Germinal center (tissue), 1 donor: ENCODE results near the gene POFUT2.
"Not testable (repeated sequence)": the region's sequence is repeated elsewhere in the genome, so short reads cannot be mapped to it uniquely, and the experiment has no call there.

Experiments
- DNase-seq: peaks from one replicate; pipeline ENCODE4 v3.0.0; 2012; ENCODE audit warnings: mixed read lengths, low spot score

The POFUT2 gene

GRCh38 chr21:45310459-45310858 is 22.8 kb upstream of the POFUT2 start:
- DNase-seq, result no peak

GRCh38 chr21:45309987-45310381 is 22.3 kb upstream of the POFUT2 start:
- DNase-seq, result no peak

GRCh38 chr21:45309069-45309986 is 21.6 kb upstream of the POFUT2 start:
- DNase-seq, result no peak

- DNase-seq, result no peak
Observed at GRCh38 chr21:45308194-45309068, 20.7 kb upstream of the POFUT2 start.

GRCh38 chr21:45307597-45308158 is 20.0 kb upstream of the POFUT2 start:
- not testable (repeated sequence) for DNase-seq

DNA sequence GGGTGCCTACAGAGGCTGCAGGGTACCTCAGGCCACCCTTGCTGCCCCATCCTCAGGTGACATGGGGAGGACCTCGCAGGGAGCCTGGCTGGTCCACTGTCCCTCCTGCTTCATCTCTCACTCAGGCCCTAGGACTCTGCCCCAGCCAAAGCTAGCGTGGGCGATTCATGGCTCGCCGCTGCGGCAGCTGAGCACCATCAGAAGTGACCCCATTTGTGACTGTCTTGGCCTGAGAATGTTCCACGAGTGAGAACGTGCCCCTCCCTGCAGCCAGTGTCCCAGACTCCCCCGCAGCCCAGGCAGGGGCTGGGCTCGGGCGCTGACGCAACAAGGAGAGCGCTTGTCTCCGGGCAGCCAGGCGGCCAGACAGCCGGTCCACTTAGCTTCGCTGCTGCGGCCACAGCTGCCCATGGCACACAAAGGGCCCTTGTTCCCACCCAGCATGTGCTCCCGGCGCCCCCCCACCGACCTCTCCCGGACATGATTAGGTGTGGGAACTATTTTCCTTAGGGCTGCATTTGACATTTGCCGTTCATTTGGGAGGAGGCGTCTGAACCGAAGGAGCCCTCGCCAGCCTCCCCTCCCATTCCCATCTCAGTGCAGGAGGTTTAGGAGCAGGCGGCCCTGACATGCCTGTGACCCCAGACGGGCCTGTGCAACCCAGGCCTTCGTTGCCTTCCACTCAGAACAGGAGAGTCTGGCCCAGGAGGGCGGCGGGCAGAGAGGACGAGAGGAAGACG is 19.3 kb upstream of the POFUT2 start:
- DNase-seq, result no peak

DNA sequence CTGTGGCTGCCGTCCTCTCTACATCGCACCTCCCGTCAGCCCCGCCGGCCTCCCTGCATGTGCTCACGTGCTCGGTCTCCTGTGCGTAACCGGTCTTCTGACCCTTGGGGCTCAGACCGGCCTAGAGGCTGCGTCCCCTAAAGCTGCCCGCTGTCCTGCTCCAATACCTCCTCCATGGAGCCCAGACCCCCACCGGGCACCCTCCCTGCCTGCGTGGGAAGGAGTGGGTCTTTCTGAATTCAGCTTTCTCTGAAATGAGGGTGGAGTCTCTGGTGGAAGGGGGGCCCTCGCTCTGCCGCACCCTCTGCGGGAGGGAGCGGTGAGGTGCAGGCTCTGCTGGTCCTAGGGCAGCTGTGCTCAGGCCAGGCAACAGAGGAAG is 18.7 kb upstream of the POFUT2 start:
- no peak for DNase-seq

- no peak for DNase-seq
Observed at GRCh38 chr21:45305836-45306235, 18.1 kb upstream of the POFUT2 start.

DNA sequence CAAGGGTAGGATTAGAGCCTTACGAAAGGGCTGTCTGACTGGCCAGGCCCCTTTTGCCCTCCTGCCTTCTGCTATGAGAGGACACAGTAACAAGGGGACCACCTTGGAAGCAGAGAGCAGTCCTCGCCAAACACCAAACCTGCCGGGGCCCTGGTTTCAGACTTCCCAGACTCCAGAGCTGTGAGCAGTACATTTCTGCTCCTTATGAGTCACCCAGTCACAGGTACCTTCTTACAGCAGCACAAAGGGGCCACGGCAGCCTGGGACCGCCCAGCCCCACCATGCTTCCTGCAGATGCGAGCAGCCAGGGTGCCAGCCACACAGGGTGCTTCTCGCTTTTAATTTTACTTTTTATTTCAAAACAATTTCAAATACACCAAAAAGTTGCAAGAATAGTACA is 17.2 kb upstream of the POFUT2 start:
- no peak for DNase-seq

GRCh38 chr21:45304476-45304830 is 16.8 kb upstream of the POFUT2 start:
- DNase-seq, result no peak

GRCh38 chr21:45303751-45304475 is 16.2 kb upstream of the POFUT2 start:
- DNase-seq, result no peak

GRCh38 chr21:45303091-45303615 is 15.5 kb upstream of the POFUT2 start:
- DNase-seq, result no peak

GRCh38 chr21:45302082-45303061 is 14.7 kb upstream of the POFUT2 start:
- no peak for DNase-seq

- no peak for DNase-seq
Observed at GRCh38 chr21:45301521-45302081, 13.9 kb upstream of the POFUT2 start.

DNA sequence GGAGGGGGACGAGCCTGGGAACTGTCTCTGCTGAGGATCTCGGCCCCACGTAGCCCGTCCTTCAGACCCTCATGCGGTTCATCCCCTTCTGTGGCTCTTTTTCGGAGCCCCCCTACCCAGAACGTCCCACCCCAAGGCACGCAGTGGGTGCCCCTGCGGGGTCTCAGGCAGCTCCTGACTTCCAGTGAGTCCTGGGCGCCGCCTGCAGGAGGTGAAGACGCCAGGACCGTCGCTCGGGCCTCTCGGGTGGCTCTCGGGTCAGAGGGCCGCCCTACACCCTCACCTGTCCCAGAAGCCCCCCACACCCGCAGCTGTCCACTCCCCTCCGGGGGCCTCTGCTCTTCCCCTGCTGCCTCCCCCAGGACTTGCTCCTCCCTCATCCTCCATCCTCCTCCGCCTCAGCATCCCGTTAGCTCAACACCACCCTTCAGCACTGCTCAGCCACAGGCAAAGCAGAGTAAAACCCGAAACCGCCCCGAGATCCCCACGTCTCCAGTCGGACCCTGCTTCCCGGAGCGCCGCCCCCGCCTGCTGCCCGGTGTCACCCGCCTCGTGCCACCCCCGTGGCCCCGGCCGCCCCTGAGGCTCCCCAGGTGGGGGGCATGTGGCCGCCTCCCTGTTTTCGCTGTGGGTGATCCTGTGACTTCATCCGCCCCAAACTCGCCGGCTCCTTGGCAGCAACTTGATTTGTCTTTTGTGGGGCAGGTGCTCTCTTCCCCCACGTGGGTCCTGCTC is 13.3 kb upstream of the POFUT2 start:
- no peak for DNase-seq

DNA sequence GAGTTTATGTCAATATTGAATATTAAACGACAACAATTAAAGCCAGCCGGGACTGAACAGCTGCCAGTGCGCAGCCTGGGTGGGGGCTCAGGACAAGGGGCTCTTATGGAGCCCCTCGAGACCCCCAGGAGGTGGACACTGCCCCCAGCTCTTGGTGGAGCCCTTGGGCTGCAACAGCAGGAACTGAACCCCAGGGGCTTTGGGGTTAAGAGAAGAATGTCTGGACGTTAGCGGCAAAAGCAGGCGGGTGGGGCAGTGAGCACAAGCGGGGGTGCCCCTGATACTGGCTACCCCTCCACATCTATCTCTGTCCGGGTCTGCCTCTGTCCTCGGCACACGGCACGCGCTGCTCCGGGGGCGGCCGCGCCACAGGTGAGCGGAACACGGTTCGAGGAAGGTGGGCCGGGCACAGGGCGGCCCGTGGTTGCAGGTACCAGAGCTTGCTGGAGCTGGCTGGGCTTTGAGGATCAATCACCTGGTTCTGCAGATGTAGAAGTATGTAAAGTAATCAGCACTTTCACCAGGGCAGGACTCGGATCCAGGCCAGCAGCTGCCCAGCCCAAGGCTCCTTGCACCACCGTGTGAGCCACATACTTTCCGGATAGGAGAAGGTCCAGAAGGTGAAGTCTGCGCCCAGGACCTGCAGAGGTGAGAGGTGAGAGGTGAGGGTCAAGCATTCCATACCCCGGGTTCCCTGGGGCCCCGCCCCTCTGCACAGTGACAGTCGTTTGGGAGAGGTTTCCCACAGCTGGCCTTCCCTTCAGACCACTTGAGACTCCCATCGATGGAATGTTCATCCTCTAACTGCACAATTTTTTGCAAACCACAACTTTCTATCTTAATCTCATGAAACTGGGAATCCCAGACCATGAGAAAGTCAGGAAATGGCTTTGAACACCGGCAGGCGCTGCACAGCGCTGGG is 12.4 kb upstream of the POFUT2 start:
- DNase-seq, result no peak

DNA sequence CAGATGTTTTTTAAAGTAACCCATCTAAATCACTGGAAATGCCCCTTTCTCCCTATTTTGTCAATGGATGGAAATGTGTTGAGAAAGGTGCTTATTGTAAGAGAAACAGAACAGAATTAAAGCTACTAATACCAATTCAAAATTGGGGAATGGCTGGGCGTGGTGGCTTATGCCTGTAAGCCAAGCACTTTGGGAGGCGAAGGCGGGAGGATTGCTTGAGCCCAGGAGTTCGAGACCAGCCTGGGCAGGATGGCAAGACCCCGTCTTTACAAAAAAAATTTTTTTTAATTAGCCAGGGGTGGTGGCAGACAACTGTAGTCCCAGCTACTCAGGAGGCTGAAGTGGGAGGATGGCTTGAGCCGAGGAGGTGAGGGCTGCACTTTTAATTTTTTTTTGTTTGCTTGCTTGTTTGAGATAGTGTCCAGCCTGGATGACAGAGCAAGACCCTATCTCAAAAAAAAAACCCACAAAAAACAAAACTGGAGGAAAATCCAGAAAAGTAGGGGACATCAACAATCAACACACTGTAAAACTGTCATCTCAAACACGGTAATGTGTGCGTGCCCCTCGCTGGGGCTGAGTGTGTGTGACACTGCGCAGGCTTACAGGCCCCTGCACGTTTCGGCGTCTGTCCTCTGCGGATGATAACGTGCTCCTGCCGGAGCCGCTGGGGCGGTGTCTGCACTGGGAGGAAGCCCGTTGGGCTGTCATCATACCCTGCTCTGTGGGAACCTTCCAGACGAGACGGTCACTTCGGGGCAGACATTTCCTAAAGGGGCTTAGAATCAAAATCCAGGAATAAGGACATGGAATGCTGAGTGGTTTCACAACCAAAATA is 11.6 kb upstream of the POFUT2 start:
- DNase-seq, result no peak
